ENCODE results near the gene APBB1IP. TPM values are rescaled to one million over a fixed set of nuclear protein-coding genes. Genes with fewer than 3 reads are reported as not detected.
"Not testable (repeated sequence)": the region's sequence is repeated elsewhere in the genome, so short reads cannot be mapped to it uniquely, and the experiment has no call there.

APBB1IP gene
- total RNA-seq, 4 donors from 2014 or later, result 2.6 to 6.2 (median 5.1) TPM

DNA sequence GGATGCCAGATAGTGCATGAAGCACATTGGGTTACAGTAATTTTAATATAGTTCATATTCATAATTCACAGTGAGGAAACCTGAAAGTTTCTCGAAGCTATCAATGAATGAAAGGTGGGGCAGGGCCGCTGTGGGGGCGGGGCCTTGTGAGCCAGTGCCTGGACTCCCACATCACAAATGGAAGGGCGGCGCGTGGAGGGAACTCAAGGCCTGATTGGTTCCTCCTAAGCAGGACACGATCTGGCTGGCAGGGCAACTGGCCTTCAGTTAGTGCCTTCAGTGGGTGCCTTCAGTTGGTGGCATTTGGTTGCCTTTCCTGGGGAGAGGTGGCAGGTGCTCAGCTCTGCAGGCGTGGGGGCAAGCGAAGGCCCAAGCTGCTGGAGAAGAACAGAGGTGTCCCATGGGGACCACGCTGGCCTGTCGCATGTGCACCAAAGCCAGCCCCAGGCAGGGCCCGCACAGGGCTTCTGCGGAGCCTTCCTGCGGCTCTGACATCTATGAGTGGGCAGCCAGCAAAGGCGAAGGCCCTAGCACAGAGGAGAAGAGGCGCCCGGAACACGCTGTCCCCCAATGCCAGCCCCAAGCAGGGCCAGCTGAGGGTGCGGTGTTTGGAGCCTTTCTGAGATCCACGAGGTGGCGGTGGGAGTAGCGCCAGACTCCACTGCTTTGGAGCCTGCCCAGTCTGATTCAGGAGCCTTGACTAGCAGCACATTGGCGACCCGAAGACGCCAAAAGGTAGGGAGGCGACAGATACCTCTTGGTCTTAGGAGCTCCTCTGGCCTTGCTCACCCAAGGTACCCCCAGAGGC, 141.3 kb downstream of the APBB1IP start:
- H3K36me3 ChIP-seq, result no peaks in the 10 kb centered on the region
- H3K27ac ChIP-seq (replicated peaks in 1 of 4), result no peak overlapping the region
- intact Hi-C loops (cut with DNase I), result no loop called here
- H3K27me3 ChIP-seq, result no peaks in the 10 kb centered on the region
- no peak for DNase-seq (ENCODE audit: extremely low spot score)
- no peaks in the 10 kb centered on the region for H3K4me1 ChIP-seq
- TF ChIP-seq, protein P1, sequence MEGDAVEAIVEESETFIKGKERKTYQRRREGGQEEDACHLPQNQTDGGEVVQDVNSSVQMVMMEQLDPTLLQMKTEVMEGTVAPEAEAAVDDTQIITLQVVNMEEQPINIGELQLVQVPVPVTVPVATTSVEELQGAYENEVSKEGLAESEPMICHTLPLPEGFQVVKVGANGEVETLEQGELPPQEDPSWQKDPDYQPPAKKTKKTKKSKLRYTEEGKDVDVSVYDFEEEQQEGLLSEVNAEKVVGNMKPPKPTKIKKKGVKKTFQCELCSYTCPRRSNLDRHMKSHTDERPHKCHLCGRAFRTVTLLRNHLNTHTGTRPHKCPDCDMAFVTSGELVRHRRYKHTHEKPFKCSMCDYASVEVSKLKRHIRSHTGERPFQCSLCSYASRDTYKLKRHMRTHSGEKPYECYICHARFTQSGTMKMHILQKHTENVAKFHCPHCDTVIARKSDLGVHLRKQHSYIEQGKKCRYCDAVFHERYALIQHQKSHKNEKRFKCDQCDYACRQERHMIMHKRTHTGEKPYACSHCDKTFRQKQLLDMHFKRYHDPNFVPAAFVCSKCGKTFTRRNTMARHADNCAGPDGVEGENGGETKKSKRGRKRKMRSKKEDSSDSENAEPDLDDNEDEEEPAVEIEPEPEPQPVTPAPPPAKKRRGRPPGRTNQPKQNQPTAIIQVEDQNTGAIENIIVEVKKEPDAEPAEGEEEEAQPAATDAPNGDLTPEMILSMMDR (IDR thresholded peaks at IDR 0.05), result no peak
- TF ChIP-seq POLR2AphosphoS5 (IDR thresholded peaks at IDR 0.05) (no peak), POLR2A (IDR thresholded peaks at IDR 0.05; ENCODE audit: low read depth) (no peak)
- no peak overlapping the region for H3K4me3 ChIP-seq
- H3K9me3 ChIP-seq, result no peaks in the 10 kb centered on the region
- 86% methylated on average over 24 of the region's 26 CpGs for WGBS

DNA sequence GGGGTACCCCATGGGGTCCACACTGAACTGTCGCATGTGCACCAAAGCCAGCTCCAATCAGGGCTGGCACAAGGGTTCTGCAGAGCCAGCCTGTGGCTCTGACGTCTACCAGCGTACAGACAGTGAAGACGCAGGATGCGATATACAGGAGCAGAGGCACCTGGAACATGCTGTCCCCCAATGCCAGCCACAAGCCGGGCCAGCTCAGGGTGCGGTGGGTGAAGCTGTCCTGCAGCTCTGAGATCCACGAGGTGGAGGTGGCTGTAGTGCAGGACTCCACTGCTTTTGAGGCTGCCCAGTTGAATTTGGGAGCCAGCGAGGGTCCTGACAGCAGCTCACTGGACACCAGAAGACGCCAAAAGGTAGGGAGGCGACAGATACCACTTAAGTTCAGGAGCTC, 148.1 kb downstream of the APBB1IP start:
- no peaks in the 10 kb centered on the region for H3K36me3 ChIP-seq
- peaks cover 0 to 3% (median 0%) of the 10 kb centered on the region in 4 donors for H3K27me3 ChIP-seq
- no peaks in the 10 kb centered on the region for H3K4me1 ChIP-seq
- no peaks in the 10 kb centered on the region for H3K9me3 ChIP-seq
- TF ChIP-seq, protein P1 (IDR thresholded peaks at IDR 0.05), result no peak
- TF ChIP-seq POLR2A (IDR thresholded peaks at IDR 0.05; ENCODE audit: low read depth) (no peak), POLR2AphosphoS5 (IDR thresholded peaks at IDR 0.05) (no peak), EP300 (IDR thresholded peaks at IDR 0.05) (no peak)
- H3K27ac ChIP-seq (replicated peaks in 1 of 4), result no peak overlapping the region
- DNase-seq (ENCODE audit: extremely low spot score), result no peak
- no peak overlapping the region for H3K4me3 ChIP-seq
- 95% methylated on average over 11 of the region's 11 CpGs for WGBS
- intact Hi-C loops (cut with DNase I), result no loop called here

GRCh38 chr10:26588611-26589010, 150.5 kb downstream of the APBB1IP start:
- Histone ChIP-seq H3K27me3 (peaks cover 0 to 3% (median 0%) of the 10 kb centered on the region in 4 donors), H3K27ac (replicated peaks in 1 of 4) (no peak overlapping the region), H3K4me1 (no peaks in the 10 kb centered on the region), H3K4me3 (no peak overlapping the region), H3K36me3 (no peaks in the 10 kb centered on the region), H3K9me3 (no peaks in the 10 kb centered on the region)
- DNase-seq (ENCODE audit: extremely low spot score), result no peak
- TF ChIP-seq, protein P1 (IDR thresholded peaks at IDR 0.05), result no peak
- TF ChIP-seq POLR2A (IDR thresholded peaks at IDR 0.05; ENCODE audit: low read depth) (no peak), EP300 (IDR thresholded peaks at IDR 0.05) (no peak), POLR2AphosphoS5 (IDR thresholded peaks at IDR 0.05) (no peak)
- WGBS, result 83% methylated on average over 2 of the region's 12 CpGs
- intact Hi-C loops (cut with DNase I), result no loop called here

- H3K4me1 ChIP-seq; H3K36me3 ChIP-seq; H3K9me3 ChIP-seq; DNase-seq (ENCODE audit: extremely low spot score); H3K4me3 ChIP-seq; H3K27ac ChIP-seq (replicated peaks in 1 of 4); H3K27me3 ChIP-seq; intact Hi-C loops (cut with DNase I): not testable (repeated sequence)
- 62% methylated on average over 5 of the region's 5 CpGs for WGBS
Observed at GRCh38 chr10:26589813-26590212, 151.7 kb downstream of the APBB1IP start.

DNA sequence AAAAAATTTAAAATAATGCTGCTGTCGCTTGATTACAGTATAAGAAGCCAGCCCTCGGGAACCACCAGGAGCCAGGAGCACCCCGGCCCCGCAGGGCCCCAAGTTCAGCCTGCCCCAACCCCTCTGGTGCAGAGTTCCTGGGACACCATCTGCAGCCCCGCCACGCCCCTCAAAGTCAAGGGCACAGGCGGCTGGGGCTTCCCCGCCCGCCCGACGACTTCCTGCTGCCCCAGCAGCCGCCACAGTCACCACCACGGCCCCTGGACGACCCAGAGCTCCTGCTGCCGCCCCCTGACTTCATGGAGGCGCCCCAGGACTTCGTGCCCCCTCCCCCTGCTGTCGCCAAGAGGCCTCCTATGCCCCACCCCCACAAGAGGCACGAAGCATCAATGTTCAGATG, 155.8 kb downstream of the APBB1IP start:
- Histone ChIP-seq H3K4me3 (no peak overlapping the region), H3K36me3 (no peaks in the 10 kb centered on the region), H3K27me3 (peaks cover 0 to 19% (median 0%) of the 10 kb centered on the region in 4 donors), H3K9me3 (no peaks in the 10 kb centered on the region), H3K4me1 (no peaks in the 10 kb centered on the region), H3K27ac (replicated peaks in 1 of 4) (no peak overlapping the region)
- 68% methylated on average over 4 of the region's 19 CpGs for WGBS
- intact Hi-C loops (cut with DNase I), result no loop called here
- DNase-seq (ENCODE audit: extremely low spot score), result no peak
- no peak for TF ChIP-seq POLR2AphosphoS5 (IDR thresholded peaks at IDR 0.05)
- TF ChIP-seq, protein P1 (IDR thresholded peaks at IDR 0.05), result no peak
- TF ChIP-seq POLR2A (IDR thresholded peaks at IDR 0.05; ENCODE audit: low read depth), result no peak
- no peak for TF ChIP-seq EP300 (IDR thresholded peaks at IDR 0.05)

GRCh38 chr10:26603283-26603682, 165.1 kb downstream of the APBB1IP start:
- H3K36me3 ChIP-seq; H3K4me3 ChIP-seq; H3K9me3 ChIP-seq; intact Hi-C loops (cut with DNase I); DNase-seq (ENCODE audit: extremely low spot score); H3K4me1 ChIP-seq; H3K27me3 ChIP-seq; H3K27ac ChIP-seq (replicated peaks in 1 of 4): not testable (repeated sequence)
- 45% methylated on average over 2 of the region's 2 CpGs for WGBS

DNA sequence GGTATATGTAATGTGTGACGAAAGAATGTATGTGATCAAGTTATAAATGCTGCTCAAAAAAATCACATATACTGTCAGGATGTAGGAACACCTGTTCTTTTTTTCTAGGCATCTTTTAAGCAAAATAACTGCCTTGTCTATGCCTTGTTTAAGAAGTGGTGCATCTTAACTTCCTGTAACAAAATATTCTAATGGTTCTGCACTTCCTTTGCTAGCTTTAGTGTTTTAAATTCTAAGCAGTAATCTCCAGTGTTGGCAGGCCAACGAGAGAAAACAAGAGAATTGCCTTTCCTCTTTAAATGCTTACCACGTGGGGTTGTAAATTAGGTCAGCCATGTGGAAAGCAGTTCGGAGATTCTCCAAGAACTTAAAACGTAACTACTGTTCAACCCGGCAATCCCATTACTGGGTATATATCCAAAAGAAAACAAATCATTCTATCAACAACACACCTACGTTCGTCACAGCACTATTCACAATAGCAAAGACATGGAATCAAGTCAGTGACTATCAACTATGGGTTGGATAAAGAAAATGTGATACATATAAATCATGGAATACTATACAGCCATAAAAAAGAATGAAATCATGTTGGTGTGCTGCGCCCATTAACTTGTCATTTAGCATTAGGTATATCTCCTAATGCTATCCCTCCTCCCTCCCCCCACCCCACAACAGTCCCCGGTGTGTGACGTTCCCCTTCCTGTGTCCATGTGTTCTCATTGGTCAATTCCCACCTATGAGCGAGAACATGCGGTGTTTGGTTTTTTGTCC, 166.4 kb downstream of the APBB1IP start:
- 84% methylated on average over 13 of the region's 13 CpGs for WGBS
- DNase-seq (ENCODE audit: extremely low spot score); H3K27ac ChIP-seq (replicated peaks in 1 of 4); H3K36me3 ChIP-seq; H3K9me3 ChIP-seq; H3K4me3 ChIP-seq; intact Hi-C loops (cut with DNase I); H3K27me3 ChIP-seq; H3K4me1 ChIP-seq: not testable (repeated sequence)

All from esophagus muscularis mucosa (tissue), 4 donors.